Esophagus muscularis mucosa (tissue), 3 donors: ENCODE data around the gene ZC3H8.

Experiments used
- POLR2A ChIP-seq: fragments of 450-650 bp; IDR thresholded peaks from one replicate; pipeline ENCODE4 v1.6.1; 2017; ENCODE audit warnings: antibody characterized with exemption, moderate library complexity, mild to moderate bottlenecking, low read depth
- TF ChIP-seq, protein P1 (sequence below), 3 experiments: fragments of 200-600 bp in 2 of 3; fragments of 450-650 bp in 1 of 3; sonication (generic) in 2 of 3; IDR thresholded peaks; one replicate each; pipeline ENCODE4 v1.5.1; 2017 to 2019; ENCODE audit warnings: antibody characterized with exemption in 3 of 3, mild to moderate bottlenecking in 2 of 3, moderate library complexity in 1 of 3

DNA sequence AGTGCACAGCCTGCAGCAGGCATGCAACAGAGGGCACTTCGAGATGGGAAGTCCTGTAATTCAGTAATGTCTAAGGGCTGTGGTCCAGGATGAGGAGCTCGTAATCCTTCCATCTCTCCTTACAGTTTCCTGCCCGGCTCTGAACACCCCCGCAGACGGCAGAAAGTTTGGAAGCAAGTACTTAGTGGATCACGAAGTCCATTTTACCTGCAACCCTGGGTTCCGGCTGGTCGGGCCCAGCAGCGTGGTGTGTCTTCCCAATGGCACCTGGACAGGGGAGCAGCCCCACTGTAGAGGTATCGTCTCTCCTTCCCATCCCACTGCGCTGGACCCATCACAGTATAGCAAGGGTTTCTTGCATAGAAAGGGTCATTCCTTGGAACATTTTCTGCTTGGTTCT is 90.0 kb downstream of the ZC3H8 start:
- TF ChIP-seq POLR2A: no peak
- TF ChIP-seq, protein P1, sequence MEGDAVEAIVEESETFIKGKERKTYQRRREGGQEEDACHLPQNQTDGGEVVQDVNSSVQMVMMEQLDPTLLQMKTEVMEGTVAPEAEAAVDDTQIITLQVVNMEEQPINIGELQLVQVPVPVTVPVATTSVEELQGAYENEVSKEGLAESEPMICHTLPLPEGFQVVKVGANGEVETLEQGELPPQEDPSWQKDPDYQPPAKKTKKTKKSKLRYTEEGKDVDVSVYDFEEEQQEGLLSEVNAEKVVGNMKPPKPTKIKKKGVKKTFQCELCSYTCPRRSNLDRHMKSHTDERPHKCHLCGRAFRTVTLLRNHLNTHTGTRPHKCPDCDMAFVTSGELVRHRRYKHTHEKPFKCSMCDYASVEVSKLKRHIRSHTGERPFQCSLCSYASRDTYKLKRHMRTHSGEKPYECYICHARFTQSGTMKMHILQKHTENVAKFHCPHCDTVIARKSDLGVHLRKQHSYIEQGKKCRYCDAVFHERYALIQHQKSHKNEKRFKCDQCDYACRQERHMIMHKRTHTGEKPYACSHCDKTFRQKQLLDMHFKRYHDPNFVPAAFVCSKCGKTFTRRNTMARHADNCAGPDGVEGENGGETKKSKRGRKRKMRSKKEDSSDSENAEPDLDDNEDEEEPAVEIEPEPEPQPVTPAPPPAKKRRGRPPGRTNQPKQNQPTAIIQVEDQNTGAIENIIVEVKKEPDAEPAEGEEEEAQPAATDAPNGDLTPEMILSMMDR (IDR thresholded peaks at IDR 0.05): no peak
